ENCODE data around the gene FAM149A.

The FAM149A gene

DNA sequence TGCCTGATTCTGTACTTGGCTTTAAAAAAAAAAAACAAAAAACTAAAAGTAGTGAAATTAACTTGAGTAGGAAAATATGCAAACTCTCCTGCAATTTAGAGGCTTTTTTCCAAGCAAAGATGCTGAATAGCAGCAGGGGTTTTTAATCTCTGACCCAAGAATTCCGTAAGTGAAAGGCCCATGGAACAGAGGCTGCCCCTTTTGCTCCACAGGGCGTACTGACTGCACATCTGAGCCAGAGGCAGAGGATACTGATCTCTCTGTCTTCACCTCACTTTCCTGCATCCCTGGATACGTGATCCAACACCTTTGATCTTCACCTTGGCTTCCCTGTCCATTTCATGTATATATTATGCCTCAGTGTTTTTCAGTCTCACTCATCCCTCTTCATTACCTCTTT is 3.9 kb downstream of the FAM149A start:
- CTCF ChIA-PET, result interaction anchor here (0.5 to 0.7 kb wide), 4 partner anchors 27 to 684 kb away, joined by 3 read pairs; no protein-coding TSS in a partner anchor
- POLR2A ChIA-PET, result no interaction called here

GRCh38 chr4:186109245-186109644 is 4.7 kb downstream of the FAM149A start:
- Histone ChIP-seq H3K4me3 (ENCODE audit: low read depth, low read length) (no peak overlapping the region), H3K9me3 (ENCODE audit: control insufficient read depth, insufficient read depth, low read depth, low read length) (no peaks in the 10 kb centered on the region), H3K4me1 (ENCODE audit: control insufficient read depth, insufficient read depth, low read length) (peaks cover 3% of the 10 kb centered on the region; the same call in 1 of the 2 replicates), H3K27ac (ENCODE audit: extremely low read depth, low read depth, low read length) (no peak overlapping the region), H3K36me3 (ENCODE audit: control insufficient read depth in 2 of 2, insufficient read depth in 1 of 2, low read length in 2 of 2) (no peaks in the 10 kb centered on the region)
- ChIA-PET POLR2A (no interaction called here), CTCF (interaction anchor here (0.6 kb wide), 1 partner anchor 12 kb away, joined by 3 read pairs; no protein-coding TSS in a partner anchor)
- TF ChIP-seq KLF10 (tag by site-specific recombination; IDR thresholded peaks at IDR 0.05) (no peak), ZNF121 (tag by site-specific recombination; IDR thresholded peaks at IDR 0.05) (no peak), MEIS1 (CRISPR knock-in tag; IDR thresholded peaks at IDR 0.05; ENCODE audit: borderline replicate concordance) (no peak), ZNF529 (tag by site-specific recombination; IDR thresholded peaks at IDR 0.05; ENCODE audit: insufficient replicate concordance) (no peak), ZNF626 (tag by site-specific recombination; IDR thresholded peaks at IDR 0.05) (no peak), ZNF530 (tag by site-specific recombination; IDR thresholded peaks at IDR 0.05; ENCODE audit: low read depth) (no peak), INSM2 (tag by site-specific recombination; IDR thresholded peaks at IDR 0.05) (no peak), ZNF274 (IDR thresholded peaks at IDR 0.05; ENCODE audit: low read length) (no peak), ZNF274 (tag by site-specific recombination; IDR thresholded peaks at IDR 0.05; ENCODE audit: borderline replicate concordance) (no peak), SETDB1 (IDR thresholded peaks at IDR 0.05; ENCODE audit: insufficient read length, low read length) (no peak), TSHZ1 (tag by site-specific recombination; IDR thresholded peaks at IDR 0.05; ENCODE audit: borderline replicate concordance) (no peak), ZNF404 (tag by site-specific recombination; IDR thresholded peaks at IDR 0.05) (no peak)
- TF ChIP-seq, protein P1, sequence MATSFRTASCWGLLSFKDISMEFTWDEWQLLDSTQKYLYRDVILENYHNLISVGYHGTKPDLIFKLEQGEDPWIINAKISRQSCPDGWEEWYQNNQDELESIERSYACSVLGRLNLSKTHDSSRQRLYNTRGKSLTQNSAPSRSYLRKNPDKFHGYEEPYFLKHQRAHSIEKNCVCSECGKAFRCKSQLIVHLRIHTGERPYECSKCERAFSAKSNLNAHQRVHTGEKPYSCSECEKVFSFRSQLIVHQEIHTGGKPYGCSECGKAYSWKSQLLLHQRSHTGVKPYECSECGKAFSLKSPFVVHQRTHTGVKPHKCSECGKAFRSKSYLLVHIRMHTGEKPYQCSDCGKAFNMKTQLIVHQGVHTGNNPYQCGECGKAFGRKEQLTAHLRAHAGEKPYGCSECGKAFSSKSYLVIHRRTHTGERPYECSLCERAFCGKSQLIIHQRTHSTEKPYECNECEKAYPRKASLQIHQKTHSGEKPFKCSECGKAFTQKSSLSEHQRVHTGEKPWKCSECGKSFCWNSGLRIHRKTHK (tag by site-specific recombination; IDR thresholded peaks at IDR 0.05), result no peak

More for the DNA sequence above, 3.9 kb downstream of the FAM149A start:
- H3K4me1 ChIP-seq (ENCODE audit: control insufficient read depth, insufficient read depth, low read length), result peaks cover 3% of the 10 kb centered on the region; the same call in 1 of the 2 replicates
- no peaks in the 10 kb centered on the region for H3K36me3 ChIP-seq (ENCODE audit: control insufficient read depth in 2 of 2, insufficient read depth in 1 of 2, low read length in 2 of 2)
- H3K9me3 ChIP-seq (ENCODE audit: control insufficient read depth, insufficient read depth, low read depth, low read length), result no peaks in the 10 kb centered on the region
- TF ChIP-seq PRDM1 (tag by site-specific recombination; IDR thresholded peaks at IDR 0.05) (0 out of 2 replicates have a peak, but pooled peaks have one; percentile 4), ZNF133 (tag by site-specific recombination; IDR thresholded peaks at IDR 0.05) (no peak)
- no peak overlapping the region for H3K27ac ChIP-seq (ENCODE audit: extremely low read depth, low read depth, low read length)
- H3K4me3 ChIP-seq (ENCODE audit: low read depth, low read length), result no peak overlapping the region

DNA sequence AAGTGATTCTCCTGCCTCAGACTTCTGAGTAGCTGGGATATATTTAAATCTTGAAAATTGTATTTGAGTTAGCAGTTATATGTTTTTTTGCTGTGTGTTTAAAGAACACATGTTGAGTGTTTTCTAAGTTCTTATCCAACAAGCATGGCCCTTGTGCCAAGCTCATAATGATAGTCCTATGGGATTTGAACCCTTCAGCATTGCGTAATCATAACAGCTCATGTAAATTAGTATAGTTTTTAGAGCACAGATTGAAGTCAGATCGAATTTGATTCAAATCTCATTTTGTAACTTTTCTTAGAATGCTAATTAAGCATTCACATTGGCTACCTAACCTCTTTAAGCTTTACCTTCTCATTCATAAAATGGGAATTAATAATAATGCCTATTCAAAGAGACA is 12.2 kb downstream of the FAM149A start:
- CTCF ChIA-PET, result no interaction called here
- TF ChIP-seq ZNF140 (tag by site-specific recombination; IDR thresholded peaks at IDR 0.05) (no peak), ZNF768 (tag by site-specific recombination; IDR thresholded peaks at IDR 0.05) (no peak), YY2 (tag by site-specific recombination; IDR thresholded peaks at IDR 0.05) (no peak), ZNF473 (tag by site-specific recombination; IDR thresholded peaks at IDR 0.05) (no peak), HOXC10 (CRISPR knock-in tag; IDR thresholded peaks at IDR 0.05) (no peak), ZFHX2 (tag by site-specific recombination; conservative IDR thresholded peaks at IDR 0.05) (no peak), TRIM28 (IDR thresholded peaks at IDR 0.05; ENCODE audit: borderline replicate concordance, low read length) (no peak), ZNF843 (tag by site-specific recombination; IDR thresholded peaks at IDR 0.05) (no peak), ZNF274 (IDR thresholded peaks at IDR 0.05; ENCODE audit: low read length) (no peak), ZNF274 (tag by site-specific recombination; IDR thresholded peaks at IDR 0.05; ENCODE audit: borderline replicate concordance) (no peak), ZBTB1 (tag by site-specific recombination; IDR thresholded peaks at IDR 0.05) (no peak), ZNF837 (tag by site-specific recombination; IDR thresholded peaks at IDR 0.05) (no peak)
- TF ChIP-seq, protein P2, sequence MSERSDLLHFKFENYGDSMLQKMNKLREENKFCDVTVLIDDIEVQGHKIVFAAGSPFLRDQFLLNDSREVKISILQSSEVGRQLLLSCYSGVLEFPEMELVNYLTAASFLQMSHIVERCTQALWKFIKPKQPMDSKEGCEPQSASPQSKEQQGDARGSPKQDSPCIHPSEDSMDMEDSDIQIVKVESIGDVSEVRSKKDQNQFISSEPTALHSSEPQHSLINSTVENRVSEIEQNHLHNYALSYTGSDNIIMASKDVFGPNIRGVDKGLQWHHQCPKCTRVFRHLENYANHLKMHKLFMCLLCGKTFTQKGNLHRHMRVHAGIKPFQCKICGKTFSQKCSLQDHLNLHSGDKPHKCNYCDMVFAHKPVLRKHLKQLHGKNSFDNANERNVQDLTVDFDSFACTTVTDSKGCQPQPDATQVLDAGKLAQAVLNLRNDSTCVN (tag by site-specific recombination; optimal IDR thresholded peaks at IDR 0.05), result no peak

More for the DNA sequence above, 12.2 kb downstream of the FAM149A start:
- POLR2A ChIA-PET, result interaction anchor here (0.7 kb wide), 1 partner anchor 363 kb away, joined by 3 read pairs; no protein-coding TSS in a partner anchor
- Histone ChIP-seq H3K9me3 (ENCODE audit: control insufficient read depth, insufficient read depth, low read depth, low read length) (no peaks in the 10 kb centered on the region), H3K27ac (ENCODE audit: extremely low read depth, low read depth, low read length) (no peak overlapping the region), H3K4me3 (ENCODE audit: low read depth, low read length) (no peak overlapping the region), H3K4me1 (ENCODE audit: control insufficient read depth, insufficient read depth, low read length) (no peaks in the 10 kb centered on the region), H3K36me3 (ENCODE audit: control insufficient read depth in 2 of 2, insufficient read depth in 1 of 2, low read length in 2 of 2) (no peaks in the 10 kb centered on the region)

Data from HEK293 (cell line).